Stimulated activated memory B cell treated with anti-CD40 and anti-IgM and Interleukin-4, amounts not matched to agents 10 μg/mL and 1 μg/mL and 100 μg/mL, for 72 hours (primary cell): ENCODE data around the gene GPATCH8.

ENCODE experiments used
- ATAC-seq: fragments of 150-1000 bp; cut with Tn5 transposase; 2 replicates; pipeline ENCODE4 v1.10.0; 2021
- H3K27ac Mint-ChIP-seq: one replicate; pipeline ENCODE4 v1.8.0; 2022; ENCODE audit warnings: mild to moderate bottlenecking, mixed read lengths
- H3K27me3 Mint-ChIP-seq: one replicate; pipeline ENCODE4 v1.8.0; 2022; ENCODE audit warnings: mixed read lengths
- H3K36me3 Mint-ChIP-seq: one replicate; pipeline ENCODE4 v1.8.0; 2022; ENCODE audit warnings: mixed read lengths
- H3K4me1 Mint-ChIP-seq: one replicate; pipeline ENCODE4 v1.8.0; 2022; ENCODE audit warnings: mixed read lengths
- H3K4me3 Mint-ChIP-seq: one replicate; pipeline ENCODE4 v1.8.0; 2022; ENCODE audit warnings: mild to moderate bottlenecking, moderate library complexity, mixed read lengths
- H3K9me3 Mint-ChIP-seq: one replicate; pipeline ENCODE4 v1.8.0; 2022; ENCODE audit warnings: mixed read lengths

The GPATCH8 gene

GRCh38 chr17:44442806-44443205 lies 60.4 kb downstream of the GPATCH8 start:
- no peak for ATAC-seq
- no peaks in the 10 kb centered on the region for H3K36me3 Mint-ChIP-seq
- no peaks in the 10 kb centered on the region for H3K27me3 Mint-ChIP-seq
- H3K9me3 Mint-ChIP-seq: no peaks in the 10 kb centered on the region
- H3K4me3 Mint-ChIP-seq: no peak overlapping the region
- H3K4me1 Mint-ChIP-seq: peaks cover 14% of the 10 kb centered on the region
- no peak overlapping the region for H3K27ac Mint-ChIP-seq

- H3K27ac Mint-ChIP-seq: no peak overlapping the region
- no peak for ATAC-seq
- no peak overlapping the region for H3K4me3 Mint-ChIP-seq
- H3K9me3 Mint-ChIP-seq: no peaks in the 10 kb centered on the region
- peaks cover 8% of the 10 kb centered on the region for H3K36me3 Mint-ChIP-seq
- H3K27me3 Mint-ChIP-seq: no peaks in the 10 kb centered on the region
- H3K4me1 Mint-ChIP-seq: peaks cover 9% of the 10 kb centered on the region
Observed at GRCh38 chr17:44439168-44439567, 64.0 kb downstream of the GPATCH8 start.

GRCh38 chr17:44438636-44439035 lies 64.6 kb downstream of the GPATCH8 start:
- no peak overlapping the region for H3K27ac Mint-ChIP-seq

GRCh38 chr17:44436336-44436735 lies 66.9 kb downstream of the GPATCH8 start:
- ATAC-seq: no peak
- H3K4me3 Mint-ChIP-seq: no peak overlapping the region
- H3K36me3 Mint-ChIP-seq: peaks cover 36% of the 10 kb centered on the region
- H3K27ac Mint-ChIP-seq: no peak overlapping the region
- no peaks in the 10 kb centered on the region for H3K9me3 Mint-ChIP-seq
- H3K27me3 Mint-ChIP-seq: no peaks in the 10 kb centered on the region
- peaks cover 9% of the 10 kb centered on the region for H3K4me1 Mint-ChIP-seq

More at GRCh38 chr17:44438636-44439035, 64.6 kb downstream of the GPATCH8 start:
- ATAC-seq: no peak
- Mint-ChIP-seq H3K9me3 (no peaks in the 10 kb centered on the region), H3K36me3 (peaks cover 14% of the 10 kb centered on the region), H3K27me3 (no peaks in the 10 kb centered on the region), H3K4me1 (peaks cover 9% of the 10 kb centered on the region), H3K4me3 (no peak overlapping the region)

GRCh38 chr17:44432254-44433157 lies 70.7 kb downstream of the GPATCH8 start:
- Mint-ChIP-seq H3K27ac (no peak overlapping the region), H3K9me3 (no peaks in the 10 kb centered on the region), H3K4me3 (no peak overlapping the region), H3K36me3 (peaks cover 40% of the 10 kb centered on the region), H3K4me1 (no peaks in the 10 kb centered on the region), H3K27me3 (no peaks in the 10 kb centered on the region)
- ATAC-seq: no peak

- ATAC-seq: no peak
- no peak overlapping the region for H3K4me3 Mint-ChIP-seq
- H3K4me1 Mint-ChIP-seq: no peaks in the 10 kb centered on the region
- H3K36me3 Mint-ChIP-seq: peaks cover 27% of the 10 kb centered on the region
- H3K27ac Mint-ChIP-seq: no peak overlapping the region
- H3K9me3 Mint-ChIP-seq: no peaks in the 10 kb centered on the region
- H3K27me3 Mint-ChIP-seq: no peaks in the 10 kb centered on the region
Observed at GRCh38 chr17:44424828-44425461, 78.3 kb downstream of the GPATCH8 start.

GRCh38 chr17:44417553-44417952 lies 85.7 kb downstream of the GPATCH8 start:
- peak overlapping the region; percentile 12 for H3K27ac Mint-ChIP-seq
- H3K9me3 Mint-ChIP-seq: no peaks in the 10 kb centered on the region
- peak; percentile 39 for ATAC-seq
- H3K27me3 Mint-ChIP-seq: no peaks in the 10 kb centered on the region
- H3K4me3 Mint-ChIP-seq: no peak overlapping the region
- peaks cover 33% of the 10 kb centered on the region for H3K36me3 Mint-ChIP-seq
- peaks cover 8% of the 10 kb centered on the region for H3K4me1 Mint-ChIP-seq

- Mint-ChIP-seq H3K27ac (no peak overlapping the region), H3K4me3 (no peak overlapping the region), H3K9me3 (no peaks in the 10 kb centered on the region), H3K36me3 (peaks cover 35% of the 10 kb centered on the region), H3K4me1 (peaks cover 8% of the 10 kb centered on the region), H3K27me3 (no peaks in the 10 kb centered on the region)
- no peak for ATAC-seq
Observed at GRCh38 chr17:44416558-44417289, 86.5 kb downstream of the GPATCH8 start.

- H3K4me3 Mint-ChIP-seq: no peak overlapping the region
- H3K36me3 Mint-ChIP-seq: peaks cover 28% of the 10 kb centered on the region
- no peaks in the 10 kb centered on the region for H3K9me3 Mint-ChIP-seq
- no peak overlapping the region for H3K27ac Mint-ChIP-seq
- ATAC-seq: no peak
- H3K4me1 Mint-ChIP-seq: peaks cover 8% of the 10 kb centered on the region
- H3K27me3 Mint-ChIP-seq: no peaks in the 10 kb centered on the region
Observed at GRCh38 chr17:44414394-44415155, 88.6 kb downstream of the GPATCH8 start.

GRCh38 chr17:44409309-44410028 lies 93.7 kb downstream of the GPATCH8 start:
- H3K27ac Mint-ChIP-seq: no peak overlapping the region
- peaks cover 12% of the 10 kb centered on the region for H3K4me1 Mint-ChIP-seq
- no peak overlapping the region for H3K4me3 Mint-ChIP-seq
- peaks cover 27% of the 10 kb centered on the region for H3K36me3 Mint-ChIP-seq
- no peaks in the 10 kb centered on the region for H3K9me3 Mint-ChIP-seq
- peak; percentile 34 for ATAC-seq
- H3K27me3 Mint-ChIP-seq: no peaks in the 10 kb centered on the region

- H3K4me1 Mint-ChIP-seq: peaks cover 13% of the 10 kb centered on the region
- peaks cover 26% of the 10 kb centered on the region for H3K36me3 Mint-ChIP-seq
- H3K4me3 Mint-ChIP-seq: no peak overlapping the region
- ATAC-seq: peak; percentile 73
- H3K27me3 Mint-ChIP-seq: no peaks in the 10 kb centered on the region
- H3K9me3 Mint-ChIP-seq: no peaks in the 10 kb centered on the region
- peak overlapping the region; percentile 7 for H3K27ac Mint-ChIP-seq
Observed at GRCh38 chr17:44408786-44409185, 94.4 kb downstream of the GPATCH8 start.

- no peak overlapping the region for H3K4me3 Mint-ChIP-seq
- no peaks in the 10 kb centered on the region for H3K27me3 Mint-ChIP-seq
- H3K36me3 Mint-ChIP-seq: peaks cover 66% of the 10 kb centered on the region
- no peak overlapping the region for H3K27ac Mint-ChIP-seq
- H3K9me3 Mint-ChIP-seq: no peaks in the 10 kb centered on the region
- H3K4me1 Mint-ChIP-seq: peaks cover 14% of the 10 kb centered on the region
- ATAC-seq: peak; percentile 82
Observed at GRCh38 chr17:44402564-44403172, 100.5 kb downstream of the GPATCH8 start.

GRCh38 chr17:44400226-44400847 lies 102.9 kb downstream of the GPATCH8 start:
- no peak overlapping the region for H3K27ac Mint-ChIP-seq
- peaks cover 70% of the 10 kb centered on the region for H3K36me3 Mint-ChIP-seq
- H3K4me1 Mint-ChIP-seq: peaks cover 14% of the 10 kb centered on the region
- no peak overlapping the region for H3K4me3 Mint-ChIP-seq
- ATAC-seq: no peak
- H3K9me3 Mint-ChIP-seq: no peaks in the 10 kb centered on the region
- no peaks in the 10 kb centered on the region for H3K27me3 Mint-ChIP-seq
